Measurements from ENCODE around the gene CPSF2. TPM values are rescaled to one million over a fixed set of nuclear protein-coding genes. Genes with fewer than 3 reads are reported as not detected.
"Not testable (repeated sequence)": the region's sequence is repeated elsewhere in the genome, so short reads cannot be mapped to it uniquely, and the experiment has no call there.

The CPSF2 gene
- total RNA-seq, 4 donors from 2014 or later, result 19.1 to 33.5 (median 32.6) TPM

- WGBS, 2 donors, result 84 to 89% methylated on average over 2 of the region's 2 CpGs
- intact Hi-C loops (cut with DNase I; ENCODE audit: low total_unique reads), result no loop called here
Measured at GRCh38 chr14:92204792-92205191, 83.0 kb downstream of the CPSF2 start.

GRCh38 chr14:92207012-92207927 lies 85.5 kb downstream of the CPSF2 start:
- 61 to 63% methylated on average over 17 of the region's 17 CpGs for WGBS, 2 donors
- TF ChIP-seq CTCF (IDR thresholded peaks at IDR 0.05), result no peak
- TF ChIP-seq POLR2A (IDR thresholded peaks at IDR 0.05), result no peak
- DNase-seq (ENCODE audit: low spot score in 2 of 2), result no peak
- intact Hi-C loops (cut with DNase I; ENCODE audit: low total_unique reads), result no loop called here
- no peak overlapping the region for H3K4me3 ChIP-seq (ENCODE audit: low read depth, poor library complexity, severe bottlenecking)

More at GRCh38 chr14:92204792-92205191, 83.0 kb downstream of the CPSF2 start:
- no peak for DNase-seq (ENCODE audit: low spot score in 2 of 2)
- no peak overlapping the region for H3K4me3 ChIP-seq (ENCODE audit: low read depth, poor library complexity, severe bottlenecking)
- TF ChIP-seq POLR2A (IDR thresholded peaks at IDR 0.05) (no peak), CTCF (IDR thresholded peaks at IDR 0.05) (no peak)

GRCh38 chr14:92207928-92208265 lies 86.1 kb downstream of the CPSF2 start:
- intact Hi-C loops (cut with DNase I; ENCODE audit: low total_unique reads), result no loop called here
- TF ChIP-seq CTCF (IDR thresholded peaks at IDR 0.05) (no peak), POLR2A (IDR thresholded peaks at IDR 0.05) (no peak)

GRCh38 chr14:92209141-92209540 lies 87.4 kb downstream of the CPSF2 start:
- 74 to 83% methylated on average over 14 of the region's 14 CpGs for WGBS, 2 donors
- DNase-seq (ENCODE audit: low spot score in 2 of 2), result no peak
- H3K4me3 ChIP-seq (ENCODE audit: low read depth, poor library complexity, severe bottlenecking), result no peak overlapping the region
- TF ChIP-seq CTCF (IDR thresholded peaks at IDR 0.05) (no peak), POLR2A (IDR thresholded peaks at IDR 0.05) (no peak)
- intact Hi-C loops (cut with DNase I; ENCODE audit: low total_unique reads), result no loop called here

More at GRCh38 chr14:92207928-92208265, 86.1 kb downstream of the CPSF2 start:
- no peak for DNase-seq (ENCODE audit: low spot score in 2 of 2)
- 85 to 88% methylated on average over 6 of the region's 6 CpGs for WGBS, 2 donors
- H3K4me3 ChIP-seq (ENCODE audit: low read depth, poor library complexity, severe bottlenecking), result no peak overlapping the region

GRCh38 chr14:92213125-92213524 lies 91.4 kb downstream of the CPSF2 start:
- DNase-seq (ENCODE audit: low spot score in 2 of 2); intact Hi-C loops (cut with DNase I; ENCODE audit: low total_unique reads); H3K4me3 ChIP-seq (ENCODE audit: low read depth, poor library complexity, severe bottlenecking): not testable (repeated sequence)
- WGBS, 2 donors, result 94 to 100% methylated on average over 3 of the region's 3 CpGs

GRCh38 chr14:92215579-92215978 lies 93.8 kb downstream of the CPSF2 start:
- WGBS, 2 donors, result 51 to 52% methylated on average over 5 of the region's 5 CpGs
- intact Hi-C loops (cut with DNase I; ENCODE audit: low total_unique reads), result no loop called here

More at GRCh38 chr14:92215579-92215978, 93.8 kb downstream of the CPSF2 start:
- no peak for DNase-seq (ENCODE audit: low spot score in 2 of 2)
- no peak overlapping the region for H3K4me3 ChIP-seq (ENCODE audit: low read depth, poor library complexity, severe bottlenecking)
- TF ChIP-seq POLR2A (IDR thresholded peaks at IDR 0.05) (no peak), CTCF (IDR thresholded peaks at IDR 0.05) (no peak)
